GM12878 (cell line): ENCODE measurements around the gene KLHL22. TPM values are rescaled to one million over a fixed set of nuclear protein-coding genes. Genes with fewer than 3 reads are reported as not detected.
"Not testable (repeated sequence)": the region's sequence is repeated elsewhere in the genome, so short reads cannot be mapped to it uniquely, and the experiment has no call there.

Source experiments
- ATAC-seq: fragments of 200-7000 bp; cut with Tn5 transposase; 3 replicates; pipeline ENCODE4 v1.9.1; 2020; ENCODE audit warnings: mild to moderate bottlenecking, moderate library complexity
- BruUV-seq: library from RNA; stranded (reverse); fragments of 400-500 nt; replicated peaks from 2 replicates; lab custom pipeline; 2021; lab: Mats Ljungman, UMichigan
- CTCF ChIA-PET: fragments of 300-600 bp; sonication (Branson Sonifier 250); formaldehyde crosslinking; extraction: SDS; loops from one replicate; lab custom pipeline; 2021; ENCODE audit warnings: inconsistent platforms; lab: Yijun Ruan, JAX
- POLR2A ChIA-PET: fragments of 350-600 bp; formaldehyde crosslinking; extraction: SDS; loops from one replicate; lab custom pipeline; 2021; ENCODE audit warnings: inconsistent platforms; lab: Charles Lee
- RAD21 ChIA-PET: fragments of 300-600 bp; sonication (Branson Sonifier 250); formaldehyde crosslinking; loops from one replicate; lab custom pipeline; 2023; ENCODE audit warnings: antibody characterized with exemption; ENCODE audit not compliant: unreplicated experiment; lab: Charles Lee
- SMC1A ChIA-PET: fragments of 300-600 bp; sonication (Branson Sonifier 250); formaldehyde crosslinking; loops from one replicate; lab custom pipeline; 2023; ENCODE audit not compliant: unreplicated experiment, uncharacterized antibody; lab: Charles Lee
- DNase-seq: peaks from one replicate; pipeline ENCODE4 v3.0.0-alpha.2; 2011; ENCODE audit warnings: low read depth, low spot score
- FAIRE-seq: peaks from 3 replicates; lab custom pipeline; 2011; peaks lifted over from hg19 to GRCh38; lab: Jason Lieb, UNC
- H2AFZ ChIP-seq: 2 replicates; pipeline ENCODE4 v1.6.0; 2011; ENCODE audit warnings: low read depth, low read length, control low read depth; ENCODE audit not compliant: control insufficient read depth
- H3K27ac ChIP-seq: 2 replicates; pipeline ENCODE4 v1.5.1; 2011; ENCODE audit warnings: control low read depth; ENCODE audit not compliant: control insufficient read depth, insufficient read depth
- H3K27me3 ChIP-seq, 2 experiments: replicated peaks in 1 of 2; 2 replicates each; pipeline versions ENCODE4 v1.6.0 to v1.6.1; 2011; ENCODE audit warnings: low read length in 1 of 2; ENCODE audit not compliant: control insufficient read depth in 2 of 2, insufficient read depth in 2 of 2
- H3K36me3 ChIP-seq, 2 experiments: 2 replicates each; pipeline ENCODE4 v1.5.1; 2011; ENCODE audit warnings: low read length in 1 of 2; ENCODE audit not compliant: control insufficient read depth in 2 of 2, insufficient read depth in 2 of 2
- H3K4me1 ChIP-seq: 2 replicates; pipeline ENCODE4 v1.6.1; 2011; ENCODE audit warnings: mild to moderate bottlenecking, low read length, moderate library complexity, mixed read lengths; ENCODE audit not compliant: control insufficient read depth, insufficient read depth
- H3K4me2 ChIP-seq: 2 replicates; pipeline ENCODE4 v1.6.0; 2011; ENCODE audit warnings: control low read depth; ENCODE audit not compliant: control insufficient read depth, insufficient read depth
- H3K4me3 ChIP-seq: fragments of 200-600 bp; sonication (generic); 2 replicates; pipeline ENCODE4 v1.5.1; 2016
- H3K79me2 ChIP-seq: 2 replicates; pipeline ENCODE4 v1.6.0; 2011; ENCODE audit warnings: low read length; ENCODE audit not compliant: control insufficient read depth, insufficient read depth
- H3K9ac ChIP-seq: 2 replicates; pipeline ENCODE4 v1.8.0; 2011; ENCODE audit warnings: low read length, control low read depth, mixed read lengths; ENCODE audit not compliant: control insufficient read depth, insufficient read depth
- H3K9me3 ChIP-seq: replicated peaks from 3 replicates; pipeline ENCODE4 v1.5.1; 2011; ENCODE audit warnings: mild to moderate bottlenecking, low read length; ENCODE audit not compliant: control insufficient read depth, insufficient read depth
- H4K20me1 ChIP-seq: 2 replicates; pipeline ENCODE4 v1.6.0; 2011; ENCODE audit not compliant: control insufficient read depth, insufficient read depth
- EED ChIP-seq: sonication (generic); IDR thresholded peaks from 2 replicates; pipeline ENCODE4 v1.6.1; 2016; ENCODE audit warnings: antibody characterized with exemption, low read depth
- HSF1 ChIP-seq: fragments of 150-350 bp; IDR thresholded peaks from 2 replicates; pipeline ENCODE4 v1.6.1; 2014; ENCODE audit warnings: mild to moderate bottlenecking, low read depth, low read length
- JUNB ChIP-seq: IDR thresholded peaks from 2 replicates; pipeline ENCODE4 v1.6.1; 2016; ENCODE audit warnings: antibody characterized with exemption, mild to moderate bottlenecking
- MEF2B ChIP-seq: fragments of 450-650 bp; IDR thresholded peaks from 2 replicates; pipeline ENCODE4 v1.6.1; 2018; ENCODE audit warnings: mild to moderate bottlenecking, moderate library complexity; ENCODE audit not compliant: partially characterized antibody, poor library complexity, severe bottlenecking
- NKRF ChIP-seq: fragments of 450-650 bp; conservative IDR thresholded peaks from 2 replicates; pipeline ENCODE4 v1.6.1; 2017; ENCODE audit warnings: mild to moderate bottlenecking, moderate library complexity
- RELA ChIP-seq: fragments of 450-650 bp; IDR thresholded peaks from 2 replicates; pipeline ENCODE4 v1.8.0; 2014; ENCODE audit warnings: borderline replicate concordance; ENCODE audit not compliant: partially characterized antibody
- SREBF2 ChIP-seq: IDR thresholded peaks from 2 replicates; pipeline ENCODE4 v1.6.1; 2012; ENCODE audit warnings: mild to moderate bottlenecking, low read length
- TCF12 ChIP-seq: IDR thresholded peaks from 2 replicates; pipeline ENCODE4 v1.6.1; 2011; ENCODE audit warnings: low read depth, mild to moderate bottlenecking, low read length
- ZBTB40 ChIP-seq: fragments of 450-650 bp; IDR thresholded peaks from 2 replicates; pipeline ENCODE4 v1.6.1; 2016; ENCODE audit warnings: mild to moderate bottlenecking, moderate library complexity, borderline replicate concordance
- WGBS: methylation state at CpG from one replicate; pipeline ENCODE4 v1.1.6; 2016; ENCODE audit warnings: low lambda C conversion rate; ENCODE audit not compliant: insufficient replicate concordance, insufficient coverage; ENCODE audit errors: missing lambda C conversion rate; 5-methylcytosine and 5-hydroxymethylcytosine counted together
- in situ Hi-C: fragments of 300-500 bp; cut with MboI; formaldehyde crosslinking; loops from 9 replicates; pipeline ENCODE4 v1.14.3; 2018; ENCODE audit warnings: mixed read lengths
- intact Hi-C: fragments of 100-400 bp; cut with micrococcal nuclease; formaldehyde crosslinking; loops from one replicate; pipeline ENCODE4 v1.14.2; 2022; ENCODE audit not compliant: unreplicated experiment
- polyA plus RNA-seq, 11 experiments: library from polyadenylated mRNA; depleted of rRNA in 4 of 11; unstranded in 6 of 11; stranded (reverse) in 5 of 11; fragments of >200 nt; fragmentation: Nextera tagmentation in 4 of 11; fragmentation: Illumina TruSeq in 1 of 11; extraction: Ambion mirVana in 4 of 11; extraction: Trizol in 1 of 11; gene quantifications; 1 replicate in 1 of 11; 2 replicates in 10 of 11; pipeline versions ENCODE4 v1.2.1 to v1.2.3, GENCODE V29; 2011 to 2016; ENCODE audit warnings: inconsistent platforms in 2 of 11, missing spikeins in 2 of 11, low read depth in 1 of 11
- total RNA-seq, 4 experiments: library from RNA; depleted of rRNA in 3 of 4; stranded (reverse); fragments of >200 nt in 3 of 4; fragmentation: Illumina TruSeq in 1 of 4; extraction: Trizol in 1 of 4; gene quantifications; 2 replicates each; pipeline versions ENCODE4 v1.2.1 to v1.2.3, GENCODE V29; 2013 to 2021

KLHL22 gene
- total and polyA plus RNA-seq, 10 of the 15 experiments (the other 5 are each of a cell fraction or from before 2014, with no cell fraction given) = 0.06 to 22.1 (median 14.2) TPM

- H3K27ac ChIP-seq, SMC1A ChIA-PET, H3K9ac ChIP-seq, H4K20me1 ChIP-seq, BruUV-seq, DNase-seq, H3K4me2 ChIP-seq, RAD21 ChIA-PET, H3K9me3 ChIP-seq, H3K4me3 ChIP-seq, H3K27me3 ChIP-seq, in situ Hi-C loops, ATAC-seq, POLR2A ChIA-PET, H2AFZ ChIP-seq, H3K36me3 ChIP-seq, intact Hi-C loops, H3K4me1 ChIP-seq, CTCF ChIA-PET, FAIRE-seq: not testable (repeated sequence)
- H3K79me2 ChIP-seq = peaks cover 20% of the 10 kb centered on the region
- WGBS = 52% methylated on average over 5 of the region's 5 CpGs
Measured at GRCh38 chr22:20504293-20504922, 8.8 kb upstream of the KLHL22 start.

GRCh38 chr22:20503816-20504215 lies 8.2 kb upstream of the KLHL22 start:
- Histone ChIP-seq H3K4me1 (peaks cover 2% of the 10 kb centered on the region; the same call in 1 of the 2 replicates), H3K79me2 (peaks cover 14% of the 10 kb centered on the region), H3K4me2 (no peak overlapping the region), H3K4me3 (no peak overlapping the region), H2AFZ (no peak overlapping the region), H3K27me3 (no peaks in the 10 kb centered on the region), H3K9ac (no peak overlapping the region), H3K9me3 (no peaks in the 10 kb centered on the region), H3K36me3 (no peaks in the 10 kb centered on the region), H3K27ac (no peak overlapping the region), H4K20me1 (no peaks in the 10 kb centered on the region)
- no peak for DNase-seq
- WGBS = 37% methylated on average over 2 of the region's 2 CpGs
- ATAC-seq = no peak
- CTCF ChIA-PET = no interaction called here
- no TSS peak for BruUV-seq
- RAD21 ChIA-PET = no interaction called here
- FAIRE-seq = no peak
- in situ Hi-C loops (no loop called here), intact Hi-C loops (no loop called here)
- POLR2A ChIA-PET = no interaction called here
- SMC1A ChIA-PET = no interaction called here
- no peak for TF ChIP-seq HSF1
- no peak for TF ChIP-seq SREBF2
- TF ChIP-seq ZBTB40 = no peak
- TF ChIP-seq NKRF = no peak
- TF ChIP-seq JUNB = no peak
- TF ChIP-seq EED = no peak
- no peak for TF ChIP-seq TCF12
- no peak for TF ChIP-seq RELA
- TF ChIP-seq MEF2B = no peak
